Skin epidermis (tissue), 12 donors: ENCODE measurements around the gene ZNF789.
"Not testable (repeated sequence)": the region's sequence is repeated elsewhere in the genome, so short reads cannot be mapped to it uniquely, and the experiment has no call there.

Experiments
- H3K27ac ChIP-seq, 21 experiments: fragments of 200-600 bp; sonication (generic) in 11 of 21; one replicate each; pipeline ENCODE4 v1.5.0; 2020; ENCODE audit warnings: mild to moderate bottlenecking in 3 of 21, inconsistent platforms in 2 of 21, moderate library complexity in 2 of 21
- H3K4me3 ChIP-seq, 7 experiments: fragments of 200-600 bp; sonication (generic) in 2 of 7; one replicate each; pipeline ENCODE4 v1.5.0; 2020; ENCODE audit warnings: inconsistent platforms in 2 of 7, mild to moderate bottlenecking in 2 of 7, moderate library complexity in 1 of 7

Gene ZNF789

GRCh38 chr7:99472561-99473314 lies at the start of gene ZNF789:
Gene ZNF789, plus strand, starts transcription at chr7:99472890. Its CDS starts 3,567 bp downstream, at chr7:99476457.
- Histone ChIP-seq H3K4me3 (peak within 1 kb of the TSS; percentile 58 to 89 (median 82)), H3K27ac (peak within 1 kb of the TSS; percentile 33 to 91 (median 83))

- no peak overlapping the region for H3K4me3 ChIP-seq
- H3K27ac ChIP-seq: no peak overlapping the region
Measured at GRCh38 chr7:99424932-99425730, 47.6 kb upstream of the ZNF789 start.

DNA sequence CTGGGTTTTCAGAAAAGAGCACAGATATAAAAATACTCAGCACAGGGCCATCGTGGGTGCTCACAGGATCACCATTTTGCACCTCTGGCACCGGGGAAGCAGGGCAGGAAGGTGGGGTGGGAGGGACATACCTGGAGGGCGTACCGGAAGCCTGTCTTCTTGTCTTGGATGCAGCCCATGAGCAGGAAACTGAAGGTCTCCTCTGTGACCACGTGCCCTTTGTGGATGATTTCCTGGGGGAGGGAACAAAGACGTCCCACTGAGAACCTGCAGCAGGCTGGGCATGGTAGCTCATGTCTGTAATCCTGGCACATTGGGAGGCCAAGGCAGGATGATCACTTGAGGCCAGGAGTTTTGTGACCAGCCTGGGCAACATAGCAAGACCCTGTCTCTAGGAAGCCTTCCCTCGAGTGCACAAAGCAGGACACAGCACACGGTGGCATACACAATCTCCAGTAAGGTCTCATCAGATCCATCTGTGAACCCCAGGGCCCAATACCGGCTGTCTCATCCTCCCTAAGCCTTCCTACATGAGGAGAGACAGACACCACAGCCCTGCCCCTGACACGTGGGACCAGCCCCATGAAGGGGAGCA lies 43.6 kb upstream of the ZNF789 start:
- H3K4me3 ChIP-seq: no peak overlapping the region
- no peak overlapping the region for H3K27ac ChIP-seq

- Histone ChIP-seq H3K4me3 (no peak overlapping the region), H3K27ac (no peak overlapping the region)
Measured at GRCh38 chr7:99429756-99430155, 42.9 kb upstream of the ZNF789 start.

- peak overlapping the region in 1 of 21 experiments; percentile 30 for H3K27ac ChIP-seq
- not testable (repeated sequence) for H3K4me3 ChIP-seq
Measured at GRCh38 chr7:99431756-99432540, 40.7 kb upstream of the ZNF789 start.

GRCh38 chr7:99433158-99433557 lies 39.5 kb upstream of the ZNF789 start:
- no peak overlapping the region for H3K4me3 ChIP-seq
- no peak overlapping the region for H3K27ac ChIP-seq

GRCh38 chr7:99437946-99438572 lies 34.6 kb upstream of the ZNF789 start:
- Histone ChIP-seq H3K27ac (peak overlapping the region in 20 of 21 experiments; percentile 68 to 98 (median 89)), H3K4me3 (peak overlapping the region; percentile 67 to 97 (median 95))

GRCh38 chr7:99438573-99439480 lies 33.9 kb upstream of the ZNF789 start, which contains the start of the genes CPSF4 and PTCD1:
Gene CPSF4, plus strand, starts transcription at chr7:99438943. Its CDS starts 140 bp downstream, at chr7:99439083.
Gene PTCD1, minus strand, starts transcription at chr7:99438798. Its CDS starts 3,556 bp downstream, at chr7:99435242.
- Histone ChIP-seq H3K27ac (peak within 1 kb of the TSS; percentile 68 to 98 (median 89)), H3K4me3 (peak within 1 kb of the TSS; percentile 67 to 97 (median 95))

DNA sequence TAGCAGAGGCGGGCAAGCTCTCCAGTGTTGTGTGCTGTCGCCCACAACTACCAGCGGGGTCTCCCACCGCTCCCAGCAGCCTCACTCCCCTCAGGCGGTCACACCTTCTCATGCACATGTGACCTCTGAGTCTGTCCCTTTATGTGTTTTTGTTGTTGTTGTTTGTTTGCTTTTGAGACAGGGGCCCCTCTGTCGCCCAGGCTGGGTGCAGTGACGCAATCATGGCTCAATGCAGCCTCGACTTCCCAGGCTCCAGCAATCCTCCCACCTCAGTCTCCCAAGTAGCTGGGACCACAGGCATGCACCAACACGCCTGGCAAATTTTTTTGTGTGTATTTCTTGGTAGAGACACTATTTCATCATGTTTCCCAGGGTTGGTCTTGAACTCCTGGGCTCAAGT lies 32.5 kb upstream of the ZNF789 start:
- H3K4me3 ChIP-seq: peak overlapping the region in 5 of 7 experiments; percentile 67 to 97 (median 96)
- H3K27ac ChIP-seq: peak overlapping the region in 8 of 21 experiments; percentile 85 to 96 (median 91)

DNA sequence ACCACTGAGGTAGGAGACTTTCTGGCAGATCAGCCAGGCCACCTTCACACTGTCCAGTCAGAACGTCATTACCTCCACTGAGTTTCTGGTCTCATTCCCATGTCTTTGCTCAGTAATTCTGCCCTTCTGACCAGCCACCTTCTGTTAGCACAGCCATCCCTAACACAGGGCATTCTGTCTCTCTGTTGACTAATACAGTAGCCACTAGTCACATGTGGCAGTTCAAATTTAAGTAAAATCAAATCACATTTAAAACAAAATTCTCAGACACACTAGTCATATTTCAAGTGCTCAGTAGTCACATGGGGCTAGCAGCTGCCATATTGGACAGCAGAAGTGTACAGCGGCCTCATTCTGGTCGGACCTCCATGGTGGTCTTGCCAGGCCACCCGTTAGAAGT lies 26.6 kb upstream of the ZNF789 start:
- H3K4me3 ChIP-seq: no peak overlapping the region
- H3K27ac ChIP-seq: no peak overlapping the region

- no peak overlapping the region for H3K27ac ChIP-seq
- no peak overlapping the region for H3K4me3 ChIP-seq
Measured at GRCh38 chr7:99447943-99448342, 24.7 kb upstream of the ZNF789 start.

DNA sequence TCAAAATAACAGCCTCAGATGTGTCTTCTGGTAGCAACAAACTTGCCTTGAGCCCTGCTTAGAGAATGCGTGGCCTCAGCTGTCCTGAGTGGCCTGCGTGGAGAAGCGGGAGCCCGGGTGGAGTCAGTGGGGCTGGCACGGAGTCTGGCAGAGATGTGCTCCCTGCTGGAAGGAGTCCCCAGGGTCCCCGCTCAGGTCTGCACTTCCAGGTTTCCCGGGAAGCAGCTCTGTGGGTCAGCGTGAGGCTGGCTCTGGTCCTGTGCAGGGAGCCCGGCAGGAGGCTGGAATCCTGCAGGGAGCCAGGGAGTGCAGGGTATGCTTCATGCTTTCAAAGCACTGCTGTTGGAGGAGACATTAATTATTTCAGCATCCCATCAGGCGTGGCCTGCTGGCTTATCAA lies 23.8 kb upstream of the ZNF789 start:
- Histone ChIP-seq H3K27ac (no peak overlapping the region), H3K4me3 (no peak overlapping the region)

- no peak overlapping the region for H3K4me3 ChIP-seq
- no peak overlapping the region for H3K27ac ChIP-seq
Measured at GRCh38 chr7:99449326-99449725, 23.4 kb upstream of the ZNF789 start.

- H3K27ac ChIP-seq: peak overlapping the region in 5 of 21 experiments; percentile 24 to 72 (median 35)
- H3K4me3 ChIP-seq: no peak overlapping the region
Measured at GRCh38 chr7:99451936-99452335, 20.8 kb upstream of the ZNF789 start.

GRCh38 chr7:99452541-99452940 lies 20.1 kb upstream of the ZNF789 start:
- Histone ChIP-seq H3K27ac (peak overlapping the region in 5 of 21 experiments; percentile 29 to 72 (median 32)), H3K4me3 (no peak overlapping the region)

DNA sequence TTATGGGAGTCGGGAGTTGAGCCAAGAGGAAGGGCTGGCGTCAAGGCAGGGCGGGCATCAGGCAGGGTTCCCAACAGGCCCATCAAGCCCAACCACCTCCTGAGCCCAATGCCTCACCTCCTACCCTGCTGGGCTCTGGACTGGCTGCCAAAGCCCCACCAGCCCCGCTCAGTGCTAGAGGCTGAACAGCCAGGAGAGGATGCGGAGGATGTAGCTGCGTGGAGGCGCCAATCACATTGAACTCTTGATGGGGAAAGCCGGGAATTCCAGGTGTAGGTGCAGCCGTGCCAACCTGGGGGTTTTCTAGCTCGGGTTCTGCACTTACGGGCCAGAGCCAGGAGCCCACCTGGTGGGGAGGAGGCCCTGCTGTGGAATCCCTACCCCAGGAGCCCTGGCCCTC lies 19.6 kb upstream of the ZNF789 start:
- Histone ChIP-seq H3K4me3 (no peak overlapping the region), H3K27ac (peak overlapping the region in 3 of 21 experiments; percentile 29 to 61 (median 47))

GRCh38 chr7:99455874-99456273 lies 16.8 kb upstream of the ZNF789 start:
- no peak overlapping the region for H3K4me3 ChIP-seq
- no peak overlapping the region for H3K27ac ChIP-seq

DNA sequence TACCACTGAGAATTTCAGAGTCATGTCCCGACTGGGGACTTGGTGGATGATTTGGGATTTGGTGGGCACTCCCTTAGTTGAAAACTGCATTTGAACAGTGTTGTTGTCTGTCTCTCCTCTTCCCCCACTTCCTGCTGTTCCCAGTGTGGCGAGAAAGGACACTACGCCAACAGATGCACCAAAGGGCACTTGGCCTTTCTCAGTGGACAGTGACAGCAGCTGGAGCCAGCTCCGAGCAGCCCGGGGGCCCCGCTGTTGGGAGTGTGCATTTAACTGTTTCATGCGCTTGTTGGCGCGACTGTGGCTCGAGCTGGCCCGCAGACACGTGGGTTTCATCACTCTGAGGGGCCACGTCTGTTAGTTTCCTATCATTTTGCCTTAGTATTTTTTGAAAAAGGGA lies 16.4 kb upstream of the ZNF789 start:
- Histone ChIP-seq H3K4me3 (no peak overlapping the region), H3K27ac (no peak overlapping the region)
